Gastrocnemius medialis (tissue), 4 donors: ENCODE data around the gene CIB4. TPM values are rescaled to one million over a fixed set of nuclear protein-coding genes. Genes with fewer than 3 reads are reported as not detected.

Source experiments
- ATAC-seq, 2 donors: fragments of 150-250 bp; one replicate each; pipeline ENCODE4 v1.9.1; 2016
- DNase-seq, 2 donors: peaks; one replicate each; pipeline ENCODE4 v3.0.0-alpha.2; 2019
- H3K27ac ChIP-seq, 4 donors: fragments of 200-600 bp; sonication (generic); 1 replicate in 1 of 4; 2 replicates in 3 of 4; pipeline ENCODE4 v1.5.1; 2016 to 2018; ENCODE audit warnings: mild to moderate bottlenecking in 2 of 4, moderate library complexity in 1 of 4
- H3K27me3 ChIP-seq, 3 donors: fragments of 200-600 bp; sonication (generic) in 2 of 3; 1 replicate in 1 of 3; 2 replicates in 2 of 3; pipeline versions ENCODE4 v1.5.1 to v1.6.0; 2016 to 2019; ENCODE audit warnings: mild to moderate bottlenecking in 1 of 3, moderate library complexity in 1 of 3
- H3K36me3 ChIP-seq, 2 donors: fragments of 200-600 bp; sonication (generic) in 1 of 2; one replicate each; pipeline ENCODE4 v1.5.1; 2017 to 2018
- H3K4me1 ChIP-seq, 2 donors: fragments of 200-600 bp; sonication (generic) in 1 of 2; one replicate each; pipeline ENCODE4 v1.5.1; 2016 to 2017; ENCODE audit warnings: mild to moderate bottlenecking in 2 of 2
- H3K4me3 ChIP-seq, 4 donors: fragments of 200-600 bp; sonication (generic) in 3 of 4; 1 replicate in 1 of 4; 2 replicates in 3 of 4; pipeline ENCODE4 v1.5.1; 2016 to 2019; ENCODE audit warnings: mild to moderate bottlenecking in 2 of 4
- H3K9me3 ChIP-seq, 3 donors: fragments of 200-600 bp; sonication (generic) in 2 of 3; 1 replicate in 1 of 3; 2 replicates in 2 of 3; pipeline ENCODE4 v1.5.1; 2016 to 2019
- CTCF ChIP-seq, 5 experiments: fragments of 450-650 bp in 3 of 5; fragments of 200-600 bp in 2 of 5; sonication (generic) in 2 of 5; IDR thresholded peaks in 4 of 5; conservative IDR thresholded peaks in 1 of 5; 1 replicate in 4 of 5; 2 replicates in 1 of 5; pipeline ENCODE4 v1.5.1; 2016 to 2019; ENCODE audit warnings: antibody characterized with exemption in 5 of 5, mild to moderate bottlenecking in 3 of 5, moderate library complexity in 3 of 5
- POLR2A ChIP-seq, 2 donors: fragments of 450-650 bp; IDR thresholded peaks; one replicate each; pipeline ENCODE4 v1.6.1; 2017; ENCODE audit warnings: antibody characterized with exemption in 2 of 2, mild to moderate bottlenecking in 2 of 2, moderate library complexity in 2 of 2
- in situ Hi-C, 4 donors: fragments of 200-750 bp; cut with MboI; loops; one replicate each; pipeline versions ENCODE4 v1.15.0 to v1.8.0; 2017; ENCODE audit warnings: low sequenced_read_pairs in 4 of 4
- intact Hi-C: fragments of 100-400 bp; cut with DNase I; formaldehyde crosslinking; loops from one replicate; pipeline ENCODE4 v1.15.1; 2023; ENCODE audit warnings: low total_unique reads
- total RNA-seq, 4 donors: library from RNA; depleted of rRNA; stranded (reverse); fragments of >200 nt; gene quantifications; one replicate each; pipeline versions ENCODE4 v1.1.0 to v1.2.3, GENCODE V29; 2016

Gene CIB4
- total RNA-seq, 4 donors from 2014 or later, result not detected

GRCh38 chr2:26609839-26610277 lies 31.3 kb downstream of the CIB4 start:
- Histone ChIP-seq H3K27ac (no peak overlapping the region), H3K27me3 (peaks cover 0 to 2% (median 0%) of the 10 kb centered on the region in 3 donors), H3K4me3 (no peak overlapping the region), H3K9me3 (no peaks in the 10 kb centered on the region), H3K4me1 (no peaks in the 10 kb centered on the region), H3K36me3 (no peaks in the 10 kb centered on the region)
- intact Hi-C loops (no loop called here), in situ Hi-C loops (no loop called here)
- DNase-seq (no peak), ATAC-seq (no peak)
- TF ChIP-seq CTCF (IDR thresholded peaks at IDR 0.05 in 4 of 5, conservative IDR thresholded peaks at IDR 0.05 in 1 of 5) (no peak), POLR2A (IDR thresholded peaks at IDR 0.05) (no peak)

- H3K27ac ChIP-seq, result no peak overlapping the region
- H3K36me3 ChIP-seq, result no peaks in the 10 kb centered on the region
- no peaks in the 10 kb centered on the region for H3K4me1 ChIP-seq
- ATAC-seq (no peak), DNase-seq (no peak)
- in situ Hi-C loops (no loop called here), intact Hi-C loops (no loop called here)
- H3K27me3 ChIP-seq, result peaks cover 0 to 6% (median 2%) of the 10 kb centered on the region in 3 donors
- no peak overlapping the region for H3K4me3 ChIP-seq
- H3K9me3 ChIP-seq, result no peaks in the 10 kb centered on the region
- no peak for TF ChIP-seq POLR2A (IDR thresholded peaks at IDR 0.05)
- no peak for TF ChIP-seq CTCF (IDR thresholded peaks at IDR 0.05 in 4 of 5, conservative IDR thresholded peaks at IDR 0.05 in 1 of 5)
Measured at GRCh38 chr2:26609205-26609631, 31.9 kb downstream of the CIB4 start.

GRCh38 chr2:26608557-26608956 lies 32.6 kb downstream of the CIB4 start:
- DNase-seq (no peak), ATAC-seq (no peak)
- no peaks in the 10 kb centered on the region for H3K4me1 ChIP-seq
- no peaks in the 10 kb centered on the region for H3K36me3 ChIP-seq
- no peaks in the 10 kb centered on the region for H3K9me3 ChIP-seq
- no peak for TF ChIP-seq CTCF (IDR thresholded peaks at IDR 0.05 in 4 of 5, conservative IDR thresholded peaks at IDR 0.05 in 1 of 5)
- TF ChIP-seq POLR2A (IDR thresholded peaks at IDR 0.05), result no peak
- H3K27me3 ChIP-seq, result peaks cover 0 to 7% (median 7%) of the 10 kb centered on the region in 3 donors
- intact Hi-C loops, result no loop called here
- in situ Hi-C loops, result no loop called here
- H3K27ac ChIP-seq, result no peak overlapping the region
- no peak overlapping the region for H3K4me3 ChIP-seq

- intact Hi-C loops, result no loop called here
- ATAC-seq (no peak), DNase-seq (no peak)
- no peaks in the 10 kb centered on the region for H3K9me3 ChIP-seq
- H3K36me3 ChIP-seq, result no peaks in the 10 kb centered on the region
- no peaks in the 10 kb centered on the region for H3K4me1 ChIP-seq
- in situ Hi-C loops, result no loop called here
- no peak for TF ChIP-seq POLR2A (IDR thresholded peaks at IDR 0.05)
- no peak for TF ChIP-seq CTCF (IDR thresholded peaks at IDR 0.05 in 4 of 5, conservative IDR thresholded peaks at IDR 0.05 in 1 of 5)
- peaks cover 0 to 7% (median 7%) of the 10 kb centered on the region in 3 donors for H3K27me3 ChIP-seq
- no peak overlapping the region for H3K27ac ChIP-seq
- no peak overlapping the region for H3K4me3 ChIP-seq
Measured at GRCh38 chr2:26607698-26608097, 33.5 kb downstream of the CIB4 start.

DNA sequence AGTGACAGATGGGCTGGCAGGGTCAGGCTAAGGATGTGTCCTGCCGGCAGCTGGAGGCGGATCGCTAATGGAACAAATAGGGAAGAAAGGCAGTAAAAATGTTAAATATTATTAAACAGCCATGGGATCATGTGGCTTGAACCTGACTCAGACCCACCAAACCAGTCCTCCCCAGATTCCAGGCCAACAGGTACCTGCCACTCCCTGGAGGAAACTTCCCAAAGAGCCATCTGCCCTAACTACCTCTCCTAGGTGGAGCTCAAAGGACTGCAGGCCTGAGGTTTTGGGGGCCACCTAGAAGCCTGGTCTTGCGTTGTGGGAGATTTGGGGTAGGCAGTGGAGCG lies 34.3 kb downstream of the CIB4 start:
- H3K27me3 ChIP-seq, result peaks cover 0 to 7% (median 7%) of the 10 kb centered on the region in 3 donors
- no peaks in the 10 kb centered on the region for H3K36me3 ChIP-seq
- DNase-seq (no peak), ATAC-seq (no peak)
- no peaks in the 10 kb centered on the region for H3K4me1 ChIP-seq
- H3K27ac ChIP-seq, result no peak overlapping the region
- TF ChIP-seq CTCF (IDR thresholded peaks at IDR 0.05 in 4 of 5, conservative IDR thresholded peaks at IDR 0.05 in 1 of 5), result no peak
- no peak for TF ChIP-seq POLR2A (IDR thresholded peaks at IDR 0.05)
- intact Hi-C loops (no loop called here), in situ Hi-C loops (no loop called here)
- H3K4me3 ChIP-seq, result no peak overlapping the region
- no peaks in the 10 kb centered on the region for H3K9me3 ChIP-seq
